ENCODE data around the gene SHC1.

SHC1 gene

DNA sequence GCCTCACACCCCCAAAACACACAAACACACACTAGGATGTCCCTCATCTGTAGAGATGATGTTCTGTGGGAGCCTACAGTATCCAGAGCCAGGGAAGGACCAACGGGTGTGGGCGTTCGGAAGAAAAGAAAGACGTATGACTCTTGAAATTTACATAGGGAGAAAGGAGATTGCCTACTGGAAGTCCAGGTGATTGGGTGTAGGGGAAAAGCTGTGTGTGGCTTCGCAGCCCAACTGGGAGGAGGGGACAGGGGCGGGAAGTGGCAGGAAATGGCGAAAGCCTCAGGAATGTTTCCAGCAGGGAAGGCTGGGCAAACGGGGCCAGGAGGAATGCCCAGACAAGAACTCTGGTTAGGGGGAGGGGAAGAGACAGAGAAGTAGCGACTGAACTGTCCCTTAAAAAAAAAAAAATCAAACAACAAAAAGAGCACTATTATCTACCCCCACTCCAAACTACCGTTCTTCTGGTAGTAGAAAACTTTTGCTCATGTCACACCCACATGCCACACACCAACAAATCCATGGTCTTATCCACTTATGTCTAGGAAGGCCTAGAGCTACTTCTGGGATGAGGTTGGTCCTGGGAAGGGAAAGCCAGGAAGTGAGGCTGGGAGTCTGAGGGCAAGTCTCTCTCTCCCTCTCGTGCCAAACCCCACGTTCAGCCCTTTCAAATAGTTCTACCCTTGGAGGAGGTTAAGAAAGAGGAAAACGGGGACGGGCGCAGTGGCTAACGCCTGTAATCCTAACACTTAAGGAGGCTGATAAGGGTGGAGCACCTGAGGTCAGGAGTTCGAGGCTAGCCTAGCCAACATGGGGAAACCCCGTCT, 2.2 kb upstream of the SHC1 start:
- TF ChIP-seq, protein P1, sequence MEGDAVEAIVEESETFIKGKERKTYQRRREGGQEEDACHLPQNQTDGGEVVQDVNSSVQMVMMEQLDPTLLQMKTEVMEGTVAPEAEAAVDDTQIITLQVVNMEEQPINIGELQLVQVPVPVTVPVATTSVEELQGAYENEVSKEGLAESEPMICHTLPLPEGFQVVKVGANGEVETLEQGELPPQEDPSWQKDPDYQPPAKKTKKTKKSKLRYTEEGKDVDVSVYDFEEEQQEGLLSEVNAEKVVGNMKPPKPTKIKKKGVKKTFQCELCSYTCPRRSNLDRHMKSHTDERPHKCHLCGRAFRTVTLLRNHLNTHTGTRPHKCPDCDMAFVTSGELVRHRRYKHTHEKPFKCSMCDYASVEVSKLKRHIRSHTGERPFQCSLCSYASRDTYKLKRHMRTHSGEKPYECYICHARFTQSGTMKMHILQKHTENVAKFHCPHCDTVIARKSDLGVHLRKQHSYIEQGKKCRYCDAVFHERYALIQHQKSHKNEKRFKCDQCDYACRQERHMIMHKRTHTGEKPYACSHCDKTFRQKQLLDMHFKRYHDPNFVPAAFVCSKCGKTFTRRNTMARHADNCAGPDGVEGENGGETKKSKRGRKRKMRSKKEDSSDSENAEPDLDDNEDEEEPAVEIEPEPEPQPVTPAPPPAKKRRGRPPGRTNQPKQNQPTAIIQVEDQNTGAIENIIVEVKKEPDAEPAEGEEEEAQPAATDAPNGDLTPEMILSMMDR (conservative IDR thresholded peaks at IDR 0.05) = no peak
- H3K27ac ChIP-seq = peak overlapping the region; percentile 94

DNA sequence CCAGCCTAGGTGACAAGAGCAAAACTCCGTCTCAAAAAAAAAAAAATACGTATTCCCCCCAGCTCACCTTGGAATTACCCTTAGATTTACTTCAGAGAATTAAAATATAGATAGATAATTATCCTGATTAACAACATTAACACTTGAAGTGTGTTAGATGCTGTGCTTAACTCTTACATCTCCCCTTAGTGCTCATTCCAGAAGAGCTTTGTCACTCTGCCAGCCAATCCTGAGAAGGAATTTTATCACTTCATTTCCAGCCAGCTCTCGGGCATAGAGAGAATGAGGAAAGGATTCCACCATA, 1.6 kb upstream of the SHC1 start:
- TF ChIP-seq, protein P1 (conservative IDR thresholded peaks at IDR 0.05) = no peak
- H3K27ac ChIP-seq = peak overlapping the region; percentile 94

DNA sequence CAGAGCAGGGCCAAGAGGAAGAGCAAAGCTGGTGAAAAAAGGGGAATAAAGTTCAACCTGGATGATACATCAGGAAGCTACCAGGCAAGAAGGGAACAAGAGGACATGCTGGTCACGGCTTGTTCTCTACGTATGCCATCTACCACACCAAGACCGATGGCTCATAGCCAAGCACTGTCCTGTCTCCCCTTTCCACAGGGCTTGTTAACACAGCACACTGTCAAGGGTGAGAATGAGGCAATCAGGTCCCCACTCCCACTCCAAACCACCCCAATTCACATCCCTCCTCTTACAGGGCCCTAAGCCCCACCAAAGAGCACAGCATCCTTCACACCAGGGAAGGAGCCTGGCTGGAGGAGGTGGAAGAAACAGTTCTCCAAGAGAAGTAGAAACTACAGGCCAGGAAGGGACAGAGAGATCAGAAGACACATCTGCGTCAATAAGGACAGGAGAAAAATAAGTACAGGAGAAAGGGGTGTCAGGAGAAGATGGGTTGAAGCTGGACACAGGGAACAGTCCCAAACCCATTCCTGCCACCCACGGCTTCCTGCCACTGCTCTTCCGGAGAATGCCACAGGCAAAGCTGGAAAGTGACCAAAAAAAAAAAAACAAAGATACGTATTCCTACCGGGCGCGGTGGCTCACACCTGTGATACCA, 923 bp upstream of the SHC1 start:
- H3K27ac ChIP-seq = peak overlapping the region; percentile 94; the same call in 1 of the 2 replicates

DNA sequence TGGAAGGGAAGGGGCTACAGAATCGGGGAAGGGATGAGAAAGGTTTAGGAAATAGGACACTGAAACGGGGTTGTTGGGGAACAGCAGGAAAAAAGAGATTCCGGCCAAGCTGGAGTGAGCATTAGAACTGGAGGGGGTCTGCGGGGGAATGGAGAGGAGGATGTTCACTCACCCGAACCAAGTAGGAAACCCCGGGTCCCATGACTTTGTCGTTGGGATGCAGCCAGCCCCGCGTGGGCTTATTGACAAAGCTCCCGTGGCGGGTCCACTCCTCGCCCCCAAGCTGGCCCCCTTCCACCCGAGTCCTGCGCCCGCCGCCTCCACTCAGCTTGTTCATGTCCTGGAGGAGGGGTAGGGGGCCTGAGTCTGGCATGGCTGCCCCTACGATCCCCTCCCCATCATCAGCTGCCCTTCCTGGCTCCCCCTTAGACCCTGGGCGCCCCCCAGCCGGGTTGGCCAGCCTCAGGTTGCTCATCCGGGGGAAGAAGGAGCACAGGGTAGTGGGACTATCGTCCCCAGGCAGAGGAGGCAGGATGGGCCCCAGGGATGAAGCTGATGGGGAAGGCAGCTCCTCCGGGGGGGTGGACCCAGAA, 591 bp downstream of the SHC1 start:
- TF ChIP-seq, protein P1 (conservative IDR thresholded peaks at IDR 0.05) = no peak

More for the DNA sequence above, 923 bp upstream of the SHC1 start:
- TF ChIP-seq, protein P1 (conservative IDR thresholded peaks at IDR 0.05) = no peak

DNA sequence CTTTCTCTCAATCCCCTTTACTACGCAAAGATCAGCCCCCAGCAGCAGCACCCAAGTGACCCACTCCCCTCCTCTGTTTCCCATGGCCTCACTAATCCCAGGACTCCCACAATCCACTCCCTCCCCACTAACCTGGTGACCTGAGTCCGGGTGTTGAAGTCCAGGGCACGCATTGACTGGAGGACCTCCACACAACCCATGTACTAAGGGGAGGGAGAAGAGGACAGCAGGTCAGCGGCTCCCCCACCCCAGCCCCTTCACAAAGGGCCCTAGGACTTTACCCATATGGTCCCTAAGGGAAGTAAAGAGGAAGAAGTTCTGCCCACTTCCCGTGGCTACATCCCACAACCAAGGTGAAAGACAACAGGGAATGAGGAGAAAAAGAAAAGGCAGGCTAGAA, 1.3 kb downstream of the SHC1 start:
- TF ChIP-seq, protein P1 (conservative IDR thresholded peaks at IDR 0.05) = no peak
- H3K27ac ChIP-seq = no peak overlapping the region; the same call in 1 of the 2 replicates

More for the DNA sequence above, 591 bp downstream of the SHC1 start:
- peak overlapping the region; percentile 94; the same call in 1 of the 2 replicates for H3K27ac ChIP-seq

DNA sequence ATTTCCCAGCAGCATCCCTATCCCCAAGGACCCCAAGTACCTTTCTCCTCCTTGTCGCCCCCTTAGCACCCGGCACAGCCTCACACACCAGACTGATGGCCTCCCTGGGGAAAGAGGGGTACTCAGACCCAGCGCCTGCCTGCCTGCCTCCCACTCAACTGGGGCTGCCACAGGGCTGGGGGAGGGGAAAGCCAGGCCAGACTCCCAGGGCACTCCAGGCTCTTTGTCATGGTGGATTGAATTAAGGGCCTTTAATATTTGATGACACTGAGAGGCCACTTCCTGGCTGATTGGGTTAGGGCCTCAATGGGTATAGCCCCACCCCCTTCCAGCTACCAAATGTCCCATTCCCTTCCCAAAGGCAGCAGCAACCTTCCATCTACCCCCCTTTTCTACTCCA, 1.8 kb downstream of the SHC1 start:
- TF ChIP-seq, protein P1 (conservative IDR thresholded peaks at IDR 0.05) = no peak
- H3K27ac ChIP-seq = peak overlapping the region; percentile 20; the same call in 1 of the 2 replicates

DNA sequence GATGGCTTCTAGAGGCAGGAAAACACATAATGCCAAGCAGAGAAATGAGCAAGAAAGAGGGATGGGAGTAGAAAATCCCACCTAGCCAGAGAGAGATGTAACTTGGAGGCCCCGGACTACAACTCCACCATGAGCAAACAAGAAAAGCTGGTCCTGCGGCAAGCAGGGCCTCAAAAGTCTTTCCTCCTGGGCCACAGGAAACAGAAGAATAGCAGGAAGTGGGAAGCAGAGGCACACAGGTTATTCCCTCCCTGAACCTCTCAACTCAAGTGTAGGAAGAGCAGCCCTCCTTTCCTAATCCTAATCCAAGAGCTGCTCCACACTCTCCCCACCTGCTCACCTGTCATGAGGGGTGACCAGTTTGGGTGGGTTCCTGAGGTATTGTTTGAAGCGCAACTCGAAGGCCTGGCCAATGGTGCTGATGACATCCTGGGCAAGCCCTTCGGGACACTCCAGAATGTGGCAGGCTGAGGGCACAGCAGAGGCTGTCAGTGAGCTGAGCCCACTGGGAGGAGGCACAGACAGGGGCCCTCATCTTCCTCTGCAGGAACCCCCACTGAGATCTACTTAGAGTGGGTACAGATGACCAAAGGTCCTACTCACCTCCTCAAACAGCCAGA, 3.1 kb downstream of the SHC1 start:
- TF ChIP-seq, protein P1 (conservative IDR thresholded peaks at IDR 0.05) = no peak
- H3K27ac ChIP-seq = peak overlapping the region; percentile 20

Data from VCaP (cell line).